ENCODE measurements around the gene EIF1.

Gene EIF1

DNA sequence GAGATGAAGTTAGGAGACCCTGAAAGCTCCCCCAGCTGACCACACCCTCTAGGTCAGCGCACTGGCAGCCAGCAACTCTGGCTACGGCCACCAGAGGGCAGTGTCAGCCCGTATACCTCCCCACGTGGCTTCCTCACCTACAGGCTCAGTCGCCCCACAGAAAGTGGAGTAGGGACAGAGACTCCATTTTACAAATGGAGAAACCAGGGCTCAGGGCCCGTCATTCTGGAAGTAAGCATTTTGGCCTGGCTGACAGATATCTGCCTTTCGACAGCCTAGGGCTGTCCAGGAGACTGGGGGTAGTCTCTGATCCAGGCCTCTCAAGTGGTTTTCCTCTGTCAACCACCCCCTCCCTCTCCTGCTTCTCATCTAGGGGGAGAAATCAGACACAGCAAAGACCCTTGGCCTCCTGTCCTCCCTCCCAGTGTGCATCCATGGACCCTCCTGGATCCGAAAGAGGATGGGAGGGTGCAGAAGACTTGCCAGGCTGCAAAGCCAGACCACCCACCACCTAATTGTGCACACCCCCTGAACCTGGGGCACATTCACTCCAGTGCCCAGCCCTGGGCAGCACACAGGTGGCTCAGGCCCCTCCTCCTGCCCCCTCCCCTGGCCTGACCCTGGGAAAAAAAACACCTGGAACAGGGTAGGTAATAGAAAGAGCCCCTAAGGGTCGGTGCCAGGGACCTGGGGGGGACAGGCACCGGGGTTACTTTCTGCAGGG lies 49.6 kb downstream of the EIF1 start:
- peak; percentile 69 to 77 for DNase-seq

DNA sequence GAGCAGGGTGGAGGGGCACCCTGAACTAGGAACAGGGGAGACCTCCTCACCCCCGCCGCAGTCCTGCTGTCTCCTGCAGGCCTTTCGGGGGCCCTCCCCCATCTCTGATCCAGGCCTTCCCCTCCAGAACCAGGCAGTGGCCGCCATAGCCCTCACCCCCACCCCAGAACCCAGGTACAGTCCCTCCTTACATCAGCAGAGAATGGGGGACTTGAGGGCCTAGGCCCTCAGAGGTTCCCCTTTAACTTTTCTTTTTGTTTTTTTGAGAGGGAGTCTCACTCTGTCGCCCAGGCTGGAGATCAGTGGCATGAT lies 50.1 kb downstream of the EIF1 start:
- DNase-seq = no peak

DNA sequence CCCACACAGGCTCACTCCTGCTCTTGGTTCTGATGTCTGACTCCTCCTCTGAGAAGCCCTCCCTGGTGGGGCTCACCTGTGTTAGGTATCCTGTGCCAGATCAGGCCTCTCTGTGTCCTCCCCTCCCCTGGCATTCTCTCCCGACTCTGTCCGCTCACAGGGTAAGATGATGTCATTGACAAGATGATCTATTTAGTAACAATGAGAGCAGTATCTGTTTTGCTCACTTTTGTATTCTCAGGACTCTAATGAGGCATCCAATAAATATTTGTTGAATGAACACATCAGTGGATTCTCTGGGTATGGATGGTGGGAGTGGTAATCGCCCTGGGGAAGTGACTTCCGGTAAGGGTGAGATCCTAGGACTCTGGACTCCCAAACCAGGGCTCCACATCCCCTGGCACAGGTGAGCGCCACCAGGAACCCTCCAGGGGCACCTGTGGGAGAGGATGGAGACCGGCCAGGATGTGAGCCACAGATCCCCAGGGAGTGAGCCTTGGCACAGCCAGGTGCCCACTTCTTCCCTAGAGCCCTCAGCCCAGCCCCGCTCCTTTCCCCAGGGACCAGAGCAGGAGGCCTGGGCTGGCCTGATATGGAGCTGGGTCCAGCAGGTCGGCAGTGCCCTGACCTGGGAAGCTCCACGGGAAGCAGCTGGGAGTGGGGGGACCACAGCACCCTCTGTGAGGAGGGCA lies 51.1 kb downstream of the EIF1 start:
- DNase-seq = no peak

DNA sequence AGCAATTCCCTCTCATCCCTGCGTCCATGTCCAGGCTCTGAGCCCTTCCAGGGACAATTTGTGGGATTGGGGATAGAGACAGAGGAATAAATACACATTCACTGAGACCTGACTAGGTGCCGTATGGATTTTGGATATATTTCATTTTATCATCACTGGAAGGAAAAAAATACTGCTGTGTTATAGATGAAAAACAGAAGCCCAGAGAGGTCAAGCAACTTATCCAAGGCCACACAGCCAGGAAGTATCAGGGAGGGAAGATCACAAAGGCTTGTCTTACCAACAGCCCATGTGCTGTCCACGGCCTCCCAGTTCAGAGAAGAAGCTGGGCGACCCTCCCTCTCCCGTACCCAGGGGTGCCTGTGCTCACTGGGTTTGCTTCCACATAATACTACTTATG lies 51.8 kb downstream of the EIF1 start:
- DNase-seq = no peak

DNA sequence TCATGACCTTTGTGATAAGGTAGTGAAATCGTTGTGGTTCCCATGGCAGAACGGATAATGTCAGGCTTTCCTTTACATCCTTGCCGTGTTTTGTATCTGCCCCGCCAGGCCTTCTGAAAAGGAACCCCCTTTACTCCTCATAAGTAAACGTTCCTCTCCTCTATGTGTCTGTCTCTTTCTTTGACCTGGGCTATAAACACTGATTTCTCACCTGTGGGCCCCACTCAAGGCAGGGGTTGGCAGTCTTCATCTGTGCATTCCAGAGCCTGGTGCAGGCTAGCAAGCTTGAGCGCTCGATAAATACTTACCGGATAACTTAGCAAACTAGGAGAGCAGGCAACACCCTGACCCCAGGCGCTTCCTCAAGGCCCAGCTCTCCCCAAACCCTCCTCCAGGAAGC lies 53.0 kb downstream of the EIF1 start:
- DNase-seq = no peak

Data from activated CD4-positive, alpha-beta T cell treated with anti-CD3 and anti-CD28 coated beads for 4 hours (primary cell).